Colonic mucosa (tissue), 4 donors: ENCODE measurements around the gene NUP210L. TPM values are rescaled to one million over a fixed set of nuclear protein-coding genes. Genes with fewer than 3 reads are reported as not detected.

Experiments
- DNase-seq: peaks from one replicate; pipeline ENCODE4 v3.0.0-alpha.2; 2020
- H3K27ac ChIP-seq: fragments of 200-600 bp; one replicate; pipeline ENCODE4 v1.8.0; 2021
- H3K27me3 ChIP-seq: fragments of 200-600 bp; one replicate; pipeline ENCODE4 v1.8.0; 2021
- H3K36me3 ChIP-seq: fragments of 200-600 bp; one replicate; pipeline ENCODE4 v1.8.0; 2021
- H3K4me1 ChIP-seq: fragments of 200-600 bp; one replicate; pipeline ENCODE4 v1.8.0; 2021; ENCODE audit warnings: mild to moderate bottlenecking
- H3K4me3 ChIP-seq: fragments of 200-600 bp; one replicate; pipeline ENCODE4 v1.8.0; 2021
- H3K9ac ChIP-seq, 2 donors: one replicate each; pipeline ENCODE4 v1.7.0; 2013; ENCODE audit warnings: control low read depth in 2 of 2, low read depth in 2 of 2, low read length in 2 of 2
- H3K9me3 ChIP-seq: fragments of 200-600 bp; one replicate; pipeline ENCODE4 v1.8.0; 2021
- CTCF ChIP-seq: fragments of 200-600 bp; IDR thresholded peaks from one replicate; pipeline ENCODE4 v1.8.0; 2022; ENCODE audit warnings: antibody characterized with exemption, mild to moderate bottlenecking
- intact Hi-C: fragments of 100-400 bp; cut with DNase I; formaldehyde crosslinking; loops from one replicate; pipeline ENCODE4 v1.14.1; 2022
- total RNA-seq, 2 donors: library from RNA; stranded (reverse); fragmentation: NEBNext Ultra II Directional in 1 of 2; extraction: Animal tissue kit (Norgen Biotek cat#: 25700) in 1 of 2; gene quantifications; one replicate each; pipeline ENCODE4 v1.2.1, GENCODE V29; 2021
- donor health status: healthy.
- donor health status: DM: no; HTN: no; CAD: no.
- donor health status: DM: no; HTN: no; CAD: no.

The NUP210L gene
- total RNA-seq, 2 donors from 2014 or later: 0.10 to 0.11 TPM

- DNase-seq: no peak
- H3K9me3 ChIP-seq: no peaks in the 10 kb centered on the region
- intact Hi-C loops: no loop called here
Measured at GRCh38 chr1:154097873-154098272, 57.0 kb downstream of the NUP210L start.

GRCh38 chr1:154095456-154096060 is 59.3 kb downstream of the NUP210L start:
- no peak for TF ChIP-seq CTCF
- Histone ChIP-seq H3K36me3 (no peaks in the 10 kb centered on the region), H3K4me3 (no peak overlapping the region), H3K27me3 (no peaks in the 10 kb centered on the region), H3K4me1 (no peaks in the 10 kb centered on the region), H3K9ac (no peak overlapping the region), H3K27ac (no peak overlapping the region), H3K9me3 (no peaks in the 10 kb centered on the region)
- intact Hi-C loops: no loop called here
- DNase-seq: no peak

More at GRCh38 chr1:154097873-154098272, 57.0 kb downstream of the NUP210L start:
- Histone ChIP-seq H3K27ac (no peak overlapping the region), H3K27me3 (no peaks in the 10 kb centered on the region), H3K9ac (no peak overlapping the region), H3K36me3 (no peaks in the 10 kb centered on the region), H3K4me3 (no peak overlapping the region), H3K4me1 (no peaks in the 10 kb centered on the region)
- no peak for TF ChIP-seq CTCF

GRCh38 chr1:154094411-154094810 is 60.5 kb downstream of the NUP210L start:
- intact Hi-C loops: no loop called here
- Histone ChIP-seq H3K36me3 (no peaks in the 10 kb centered on the region), H3K4me3 (no peak overlapping the region), H3K9me3 (no peaks in the 10 kb centered on the region), H3K27me3 (no peaks in the 10 kb centered on the region), H3K4me1 (no peaks in the 10 kb centered on the region), H3K27ac (no peak overlapping the region), H3K9ac (no peak overlapping the region)
- no peak for DNase-seq
- no peak for TF ChIP-seq CTCF

GRCh38 chr1:154093699-154094098 is 61.2 kb downstream of the NUP210L start:
- no peaks in the 10 kb centered on the region for H3K27me3 ChIP-seq
- no peak for TF ChIP-seq CTCF
- no peaks in the 10 kb centered on the region for H3K36me3 ChIP-seq
- no peaks in the 10 kb centered on the region for H3K9me3 ChIP-seq
- intact Hi-C loops: no loop called here
- H3K4me1 ChIP-seq: no peaks in the 10 kb centered on the region
- no peak for DNase-seq
- no peak overlapping the region for H3K27ac ChIP-seq
- H3K4me3 ChIP-seq: no peak overlapping the region
- H3K9ac ChIP-seq: no peak overlapping the region

- Histone ChIP-seq H3K4me1 (no peaks in the 10 kb centered on the region), H3K9me3 (no peaks in the 10 kb centered on the region), H3K36me3 (no peaks in the 10 kb centered on the region), H3K27me3 (no peaks in the 10 kb centered on the region), H3K4me3 (no peak overlapping the region), H3K9ac (no peak overlapping the region), H3K27ac (no peak overlapping the region)
- intact Hi-C loops: no loop called here
- TF ChIP-seq CTCF: no peak
- no peak for DNase-seq
Measured at GRCh38 chr1:154091706-154092105, 63.2 kb downstream of the NUP210L start.
